ENCODE measurements around the gene RFX6. TPM values are rescaled to one million over a fixed set of nuclear protein-coding genes. Genes with fewer than 3 reads are reported as not detected.

RFX6 gene
- total RNA-seq, 1 experiment from 2014 or later = not detected

DNA sequence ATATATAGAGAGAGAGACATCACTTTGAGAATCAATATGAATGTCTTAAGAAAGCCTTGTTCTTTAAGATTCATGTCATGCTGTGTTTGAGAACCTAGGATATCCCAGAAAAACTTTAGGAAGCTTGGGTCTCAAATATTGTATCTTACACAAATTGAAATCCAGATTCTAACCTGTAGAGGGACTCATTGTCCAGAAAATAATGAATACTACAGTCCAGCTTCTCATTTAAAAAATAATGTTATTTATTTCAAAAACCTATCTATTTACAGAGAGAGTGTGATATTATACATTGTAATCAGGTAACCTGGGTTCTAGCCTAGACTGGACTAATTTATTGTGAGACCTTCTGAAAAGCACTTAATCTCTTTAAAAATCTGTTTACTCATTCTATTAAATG is 4.2 kb downstream of the RFX6 start:
- H2BK120ac ChIP-seq (ENCODE audit: low read depth, low read length, poor library complexity, severe bottlenecking) = no peak overlapping the region
- H3K23ac ChIP-seq (ENCODE audit: insufficient read length, low read depth, low read length) = no peak overlapping the region
- no peaks in the 10 kb centered on the region for H4K20me1 ChIP-seq (ENCODE audit: control insufficient read depth, insufficient read depth, insufficient read length)
- no peak overlapping the region for H4K91ac ChIP-seq (ENCODE audit: insufficient read length, low read depth, low read length)
- Mint-ChIP-seq H3K27me3 (ENCODE audit: low read depth) (peaks cover 19% of the 10 kb centered on the region), H3K9me3 (no peaks in the 10 kb centered on the region; a peak in 1 of 5 replicates), H3K4me1 (peaks cover 10 to 11% of the 10 kb centered on the region in 2 experiments), H3K36me3 (ENCODE audit: insufficient read depth in 1 of 3, low read depth in 3 of 3) (no peaks in the 10 kb centered on the region), H3K4me3 (no peak overlapping the region), H3K27ac (no peak overlapping the region)
- no peak overlapping the region for H2BK5ac ChIP-seq (ENCODE audit: insufficient read length, low read length)
- no peaks in the 10 kb centered on the region for H3K79me1 ChIP-seq (ENCODE audit: insufficient read depth, low read depth, low read length, poor library complexity, severe bottlenecking)
- H2AFZ ChIP-seq (ENCODE audit: low read length) = no peak overlapping the region
- DNase-seq = no peak
- H3K27me3 ChIP-seq (ENCODE audit: insufficient read depth, low read length) = peaks cover 6% of the 10 kb centered on the region
- no peak overlapping the region for H3K4me2 ChIP-seq (ENCODE audit: insufficient read depth, insufficient read length, low read length)
- no peaks in the 10 kb centered on the region for H3K79me2 ChIP-seq (ENCODE audit: insufficient read depth, low read length)
- peak; percentile 32; the same call in 2 of the 3 replicates for TF ChIP-seq CTCF (conservative IDR thresholded peaks at IDR 0.05)
- no peak overlapping the region for H3K9ac ChIP-seq (ENCODE audit: extremely low read depth, insufficient read length, low read length)
- no peak overlapping the region for H3K4ac ChIP-seq (ENCODE audit: low read depth, low read length)
- H3K23me2 ChIP-seq (ENCODE audit: insufficient read length, low read depth, low read length, poor library complexity, severe bottlenecking) = peaks cover 12% of the 10 kb centered on the region
- no peak overlapping the region for H3K27ac ChIP-seq (ENCODE audit: insufficient read length, low read depth, low read length)
- no peak overlapping the region for H2BK12ac ChIP-seq (ENCODE audit: insufficient read length, low read depth, low read length)
- H2AK5ac ChIP-seq (ENCODE audit: insufficient read length, low read length) = no peak overlapping the region
- H2BK20ac ChIP-seq (ENCODE audit: low read depth, low read length, poor library complexity, severe bottlenecking) = no peak overlapping the region
- H4K5ac ChIP-seq (ENCODE audit: insufficient read length, low read depth, low read length) = no peak overlapping the region
- no peak overlapping the region for H3K18ac ChIP-seq (ENCODE audit: insufficient read length, low read depth, low read length)
- no peaks in the 10 kb centered on the region for H3K9me3 ChIP-seq (ENCODE audit: control insufficient read depth, low read depth, low read length)
- no peak overlapping the region for H4K8ac ChIP-seq (replicated peaks; ENCODE audit: insufficient read length, low read depth, low read length)
- H3K4me1 ChIP-seq (ENCODE audit: insufficient read depth, low read length) = no peaks in the 10 kb centered on the region
- no peak overlapping the region for H3K14ac ChIP-seq (ENCODE audit: insufficient read depth, low read length)
- no peak overlapping the region for H2BK15ac ChIP-seq (ENCODE audit: low read depth, low read length)
- H3T11ph ChIP-seq (ENCODE audit: low read length) = no peak overlapping the region
- no peak overlapping the region for H3K56ac ChIP-seq (ENCODE audit: insufficient read length, low read depth, low read length)

Data from H9 (cell line).